Activated T-cell treated with anti-CD3 and anti-CD28 coated beads for 24 hours (primary cell): ENCODE results near the gene SIRT5.

ENCODE experiments used
- DNase-seq: peaks from one replicate; pipeline ENCODE4 v3.0.0-alpha.2; 2020; ENCODE audit warnings: low read depth

SIRT5 gene

DNA sequence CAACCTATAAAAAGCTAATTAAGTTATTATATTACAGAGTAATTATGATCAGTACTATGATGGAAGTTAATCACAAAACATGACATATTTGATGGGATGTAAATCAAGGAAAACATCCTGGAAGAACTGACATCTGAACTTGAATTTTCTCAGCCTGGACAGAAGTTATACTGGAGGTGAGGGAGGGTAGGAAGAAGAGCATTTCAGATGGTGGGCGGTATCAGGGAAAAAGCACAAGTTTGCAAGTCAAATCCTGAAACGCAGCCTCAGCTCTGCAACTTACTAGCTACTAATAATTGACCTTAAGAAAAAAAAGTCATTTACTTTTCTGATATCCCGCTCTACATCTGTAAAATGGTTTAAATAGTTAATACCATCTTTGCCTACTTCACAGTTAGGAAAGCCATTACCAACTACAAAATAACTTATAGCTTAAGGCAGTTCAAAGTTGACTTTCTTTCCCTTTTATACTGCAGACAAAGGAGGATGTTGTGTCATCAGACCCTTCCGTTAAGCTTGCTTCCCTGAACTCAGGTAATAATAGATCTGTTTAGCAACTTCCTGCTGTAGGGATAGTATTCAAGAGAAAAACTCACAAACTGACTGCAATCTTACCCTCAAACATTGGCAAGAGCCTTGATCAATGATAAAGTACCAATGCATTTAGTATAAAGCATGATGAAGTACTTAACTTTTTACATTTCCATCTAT is 61.7 kb downstream of the SIRT5 start:
- no peak for DNase-seq

DNA sequence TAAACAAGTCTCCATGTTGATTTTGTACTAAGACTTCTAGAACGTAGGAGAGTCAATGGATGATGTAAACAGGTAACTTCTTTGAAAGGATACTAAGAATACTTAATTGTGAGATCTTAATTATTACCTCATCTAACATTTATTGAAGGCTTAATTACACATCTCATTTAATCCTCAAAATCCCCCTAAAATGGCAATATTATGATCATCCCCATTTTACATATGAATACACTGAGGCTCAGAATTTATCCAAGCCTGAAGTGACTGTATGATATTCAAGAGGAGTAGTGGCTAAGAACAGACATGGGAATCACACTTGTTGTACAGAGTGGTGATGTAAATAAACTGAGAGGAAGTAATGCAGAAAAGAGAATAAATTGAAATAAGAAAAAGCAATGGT is 63.6 kb downstream of the SIRT5 start:
- no peak for DNase-seq

DNA sequence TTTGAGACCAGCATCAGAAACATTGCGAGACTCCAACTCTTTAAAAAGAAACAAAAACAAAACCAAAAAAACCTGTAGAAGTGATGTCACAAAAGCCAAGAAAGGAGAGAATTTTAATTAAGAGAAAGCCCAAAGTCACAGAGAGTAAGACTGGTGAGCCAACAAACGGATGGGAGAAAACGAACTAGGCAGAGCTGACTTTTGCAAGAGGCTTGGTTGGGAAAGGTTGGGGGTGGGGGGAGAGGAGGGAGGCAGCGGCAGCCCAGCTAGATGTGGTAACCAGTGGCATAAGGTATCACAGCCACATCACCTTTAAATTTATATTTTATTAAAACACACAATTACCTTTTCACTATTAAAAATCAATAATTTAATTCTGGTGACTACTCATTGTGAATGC is 64.2 kb downstream of the SIRT5 start:
- DNase-seq = no peak

DNA sequence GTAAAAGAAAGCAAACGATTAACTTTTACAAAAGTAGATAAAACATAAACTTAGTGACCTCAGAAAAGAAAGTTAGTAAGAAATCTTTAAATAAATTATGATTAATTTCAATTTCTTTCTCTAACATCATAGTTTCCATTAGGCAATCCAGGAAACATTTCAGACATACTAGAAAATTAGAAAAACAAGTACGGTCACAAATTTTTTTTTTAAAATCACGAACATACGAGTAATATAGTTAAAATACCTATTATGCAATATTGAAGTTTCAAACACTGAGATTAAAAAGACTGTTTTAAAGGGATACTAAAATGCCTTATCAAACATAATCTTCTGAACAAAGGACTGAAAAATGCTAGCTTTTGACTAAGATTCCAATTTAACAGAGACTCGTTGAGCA is 66.9 kb downstream of the SIRT5 start:
- DNase-seq = no peak

DNA sequence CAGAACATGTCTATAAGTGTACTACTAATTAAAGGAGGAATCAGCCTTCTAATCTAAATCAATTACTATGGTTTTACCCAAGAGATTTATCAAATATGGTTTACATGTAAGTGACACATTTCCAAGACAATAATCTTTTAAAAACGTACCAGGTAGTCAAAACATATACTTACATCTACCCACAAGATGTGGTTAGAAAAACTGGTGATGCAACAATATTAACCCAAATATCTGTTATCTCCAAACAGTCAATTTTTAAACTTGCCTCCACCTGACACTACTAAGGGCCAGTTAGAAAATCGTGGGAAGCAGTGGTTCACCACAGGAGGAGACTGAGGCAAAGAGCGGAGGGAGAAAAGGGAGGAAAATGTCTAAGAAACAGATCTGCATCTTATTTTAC is 68.7 kb downstream of the SIRT5 start:
- no peak for DNase-seq

DNA sequence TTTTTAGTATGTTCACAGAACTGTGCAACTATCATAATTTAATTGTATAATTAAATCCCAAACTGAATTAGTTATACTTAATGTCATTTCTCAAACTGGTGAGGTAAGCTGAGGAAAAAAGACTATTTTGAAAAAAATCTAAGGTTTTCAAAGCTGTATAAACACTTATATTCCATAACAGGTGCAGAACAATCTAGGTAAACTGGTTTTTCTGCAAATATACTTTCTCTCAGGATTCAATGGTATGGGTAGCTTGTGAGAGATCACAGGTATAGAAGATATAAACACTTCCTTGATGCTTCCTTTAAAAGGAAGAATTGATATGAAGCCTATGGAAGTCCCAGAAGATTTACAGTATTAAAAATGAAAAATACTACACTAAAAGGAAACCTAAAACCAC is 74.4 kb downstream of the SIRT5 start:
- DNase-seq = no peak

DNA sequence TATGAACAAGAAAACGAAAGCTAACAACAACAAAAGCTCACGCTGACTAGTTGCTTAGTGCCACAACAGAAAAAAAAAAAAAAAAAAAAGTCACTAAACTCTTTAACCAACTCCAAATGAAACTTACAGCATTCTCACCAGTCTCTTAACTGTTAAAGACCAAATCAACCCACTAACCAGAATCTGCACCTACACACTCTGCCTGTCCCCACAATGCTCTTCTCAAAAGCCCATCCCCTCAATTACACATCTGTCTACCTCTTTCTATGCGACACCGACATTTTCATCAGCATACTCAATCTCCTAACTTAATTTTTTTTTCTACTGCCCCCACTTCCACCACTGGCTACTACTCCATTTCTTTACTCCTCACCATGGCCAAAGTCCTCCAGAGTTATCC is 75.0 kb downstream of the SIRT5 start:
- DNase-seq = no peak

DNA sequence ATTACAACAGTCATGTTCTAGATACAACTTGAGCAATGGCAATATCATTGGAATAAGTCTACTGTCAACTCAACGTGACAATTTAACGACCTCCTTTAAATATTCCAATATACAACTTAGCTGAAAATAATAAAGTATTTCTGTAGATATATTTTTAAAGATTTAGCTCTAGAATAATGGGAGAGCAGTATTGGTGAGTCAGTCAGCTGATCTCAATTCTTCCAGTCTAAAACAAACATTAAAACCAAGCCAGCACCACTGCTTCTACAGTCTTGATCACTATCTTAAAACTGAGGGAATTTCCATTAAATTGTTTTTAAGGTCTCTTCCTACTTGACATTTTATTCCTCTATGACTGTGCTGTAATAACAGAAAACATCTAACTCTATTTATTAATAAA is 78.9 kb downstream of the SIRT5 start:
- no peak for DNase-seq

DNA sequence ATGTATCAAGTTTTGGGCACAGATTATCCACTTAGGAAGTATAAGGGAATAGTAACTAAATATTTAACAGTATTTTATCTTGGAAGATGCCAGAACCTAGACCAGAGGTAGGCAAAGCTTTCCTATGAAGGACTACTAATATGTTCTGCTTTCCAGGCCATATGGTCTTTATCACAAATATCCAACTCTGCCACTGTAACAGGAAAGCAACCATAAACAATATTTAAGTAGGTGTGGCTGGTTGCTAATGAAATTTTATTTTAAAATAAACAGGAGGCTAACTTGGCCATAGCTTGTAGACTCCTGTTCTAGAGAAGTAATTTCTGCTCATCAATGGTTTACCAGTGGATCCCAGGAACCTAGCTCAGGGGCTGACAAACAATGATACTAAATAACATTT is 80.1 kb downstream of the SIRT5 start:
- no peak for DNase-seq

DNA sequence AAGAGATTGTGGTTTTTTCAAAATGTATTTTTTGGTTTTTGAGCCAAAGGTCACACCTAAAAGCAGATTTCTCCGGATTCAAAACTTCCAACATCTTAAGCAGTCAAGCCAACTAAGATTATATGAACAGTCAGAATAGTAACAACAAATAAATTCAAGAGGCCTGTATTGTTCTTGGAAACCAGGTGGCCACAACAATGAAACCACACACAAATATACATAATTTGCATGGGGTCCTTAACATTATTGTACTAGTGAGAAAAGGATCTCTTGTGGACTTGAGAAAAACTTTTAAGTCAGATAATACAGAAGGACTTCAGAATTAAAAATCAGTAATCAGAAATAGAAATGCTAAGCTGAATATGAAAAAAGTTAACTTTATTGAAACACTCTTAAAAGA is 81.3 kb downstream of the SIRT5 start:
- DNase-seq = no peak

DNA sequence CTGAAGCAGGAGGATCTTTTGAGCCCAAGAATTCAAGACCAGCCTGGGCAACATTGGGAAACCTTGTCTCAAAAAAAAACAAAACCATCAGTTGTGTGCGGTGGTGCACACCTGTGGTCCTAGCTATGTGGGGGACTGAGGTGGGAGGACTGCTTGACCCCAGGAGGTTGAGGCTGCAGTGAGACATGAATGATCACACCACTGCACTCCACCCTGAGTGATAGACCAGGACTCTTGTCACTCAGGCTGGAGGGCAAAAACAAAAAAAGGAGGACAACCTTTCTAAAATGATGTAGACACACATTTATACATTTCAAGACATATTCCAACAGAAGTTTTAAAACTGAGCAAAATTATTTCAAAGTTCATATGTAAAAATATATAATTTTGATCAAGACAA is 85.9 kb downstream of the SIRT5 start:
- DNase-seq = no peak

DNA sequence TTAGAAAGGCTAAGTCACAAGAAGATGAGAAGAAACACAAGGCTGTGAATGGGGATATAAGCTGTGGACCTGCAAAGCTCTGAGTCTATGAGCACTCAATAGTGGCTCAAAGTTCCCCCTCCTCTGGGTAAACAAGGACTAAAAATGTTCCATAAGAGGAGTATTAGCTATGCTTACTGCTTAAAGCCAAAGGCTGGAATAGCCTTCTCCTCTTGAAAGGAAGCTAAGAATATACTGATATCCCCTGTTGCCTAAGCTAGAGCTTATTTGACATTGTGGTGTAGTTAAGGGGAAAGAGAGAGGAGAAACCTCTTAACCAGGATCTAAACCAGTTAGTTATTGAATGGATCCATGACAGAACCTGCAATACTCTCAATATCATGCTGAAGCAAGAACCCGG is 86.5 kb downstream of the SIRT5 start:
- DNase-seq = no peak

DNA sequence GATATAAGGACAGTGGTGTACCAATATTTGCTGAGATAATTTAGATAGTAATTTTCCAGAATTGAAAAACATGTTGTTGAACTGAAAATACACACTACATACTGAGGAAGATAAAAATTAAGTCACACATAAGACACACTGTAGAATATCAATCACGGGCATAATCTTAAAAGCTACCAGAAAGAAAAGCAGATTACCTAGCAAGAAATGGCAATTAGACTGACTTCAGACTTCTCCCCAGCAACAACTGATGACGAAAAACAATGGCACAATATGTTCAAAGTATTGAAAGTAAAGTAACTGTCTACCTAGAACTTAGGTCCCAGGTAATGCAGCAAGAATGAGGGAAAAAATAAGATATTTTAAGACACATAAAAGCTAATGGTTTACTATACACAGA is 87.2 kb downstream of the SIRT5 start:
- no peak for DNase-seq

DNA sequence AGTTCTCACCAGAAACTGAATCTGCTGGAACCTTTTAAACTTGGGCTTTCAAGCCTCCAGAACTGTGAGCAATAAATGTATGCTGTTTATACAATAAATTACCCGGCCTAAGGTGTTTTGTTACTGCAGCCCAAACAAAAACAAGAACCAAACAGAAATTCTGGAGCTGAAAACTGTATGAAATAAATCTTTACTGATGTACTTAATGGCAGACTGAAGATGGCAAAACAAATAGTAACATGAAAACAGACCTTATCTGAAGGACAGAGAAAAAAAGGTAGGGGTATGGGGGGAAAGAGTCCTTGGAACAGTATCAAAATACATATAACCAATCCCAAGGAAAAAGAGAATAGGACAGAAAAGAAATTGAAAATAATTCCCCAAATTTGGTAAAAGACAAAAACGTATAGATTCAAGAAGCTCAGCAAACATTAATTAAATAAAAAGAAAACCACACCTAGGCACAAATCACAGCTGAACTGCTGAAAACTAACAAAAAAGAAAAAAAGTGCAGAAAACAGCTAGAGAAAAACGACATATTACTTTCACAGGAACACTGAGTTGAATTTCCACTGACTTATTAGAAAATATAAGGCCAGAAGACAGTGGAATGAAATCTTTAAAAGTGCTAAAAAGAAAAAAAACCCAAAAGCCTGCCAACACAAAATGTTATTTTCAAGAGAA is 88.4 kb downstream of the SIRT5 start:
- no peak for DNase-seq

DNA sequence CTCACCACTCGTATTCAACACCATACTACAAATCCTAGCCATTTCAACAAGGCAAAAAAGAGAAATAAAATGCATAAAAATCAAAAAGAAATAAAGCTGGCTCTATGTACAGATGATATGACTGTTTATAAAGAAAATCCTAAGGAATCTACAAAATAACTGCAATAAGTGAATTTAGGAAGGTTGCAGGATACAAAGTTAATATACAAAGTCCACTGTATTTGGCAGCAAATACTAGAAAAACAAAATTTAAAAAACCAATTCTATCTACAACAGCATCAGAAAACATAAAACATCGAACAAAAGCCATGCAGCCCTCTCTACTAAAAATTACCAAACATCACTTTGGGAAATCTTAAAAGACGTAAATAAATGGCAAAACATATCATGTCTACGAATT is 89.6 kb downstream of the SIRT5 start:
- no peak for DNase-seq
